Activated naive CD4-positive, alpha-beta T cell treated with anti-CD3 and anti-CD28 coated beads, Interleukin-2, amount 50 U/mL, for 24 hours (primary cell): ENCODE results near the gene YLPM1.
A peak's percentile ranks its signal among the peaks of the same experiment; 100 is the strongest.

Experiments
- H3K27ac Mint-ChIP-seq: one replicate; pipeline ENCODE4 v1.8.0; 2021; ENCODE audit warnings: mild to moderate bottlenecking, mixed read lengths
- H3K27me3 Mint-ChIP-seq: one replicate; pipeline ENCODE4 v1.8.0; 2021; ENCODE audit warnings: mixed read lengths
- H3K36me3 Mint-ChIP-seq: one replicate; pipeline ENCODE4 v1.8.0; 2021; ENCODE audit warnings: mixed read lengths
- H3K4me1 Mint-ChIP-seq: one replicate; pipeline ENCODE4 v1.8.0; 2021; ENCODE audit warnings: mixed read lengths
- H3K4me3 Mint-ChIP-seq: one replicate; pipeline ENCODE4 v1.8.0; 2021; ENCODE audit warnings: mild to moderate bottlenecking, mixed read lengths
- H3K9me3 Mint-ChIP-seq: one replicate; pipeline ENCODE4 v1.8.0; 2021; ENCODE audit warnings: mixed read lengths

The YLPM1 gene

GRCh38 chr14:74821267-74821915 lies 58.3 kb downstream of the YLPM1 start:
- peaks cover 17% of the 10 kb centered on the region for H3K4me1 Mint-ChIP-seq
- H3K4me3 Mint-ChIP-seq = no peak overlapping the region
- H3K9me3 Mint-ChIP-seq = no peaks in the 10 kb centered on the region
- peaks cover 27% of the 10 kb centered on the region for H3K36me3 Mint-ChIP-seq
- H3K27me3 Mint-ChIP-seq = no peaks in the 10 kb centered on the region
- H3K27ac Mint-ChIP-seq = no peak overlapping the region

- Mint-ChIP-seq H3K4me3 (no peak overlapping the region), H3K27ac (no peak overlapping the region), H3K4me1 (peaks cover 17% of the 10 kb centered on the region), H3K27me3 (no peaks in the 10 kb centered on the region), H3K36me3 (peaks cover 26% of the 10 kb centered on the region), H3K9me3 (no peaks in the 10 kb centered on the region)
Observed at GRCh38 chr14:74824997-74825396, 61.9 kb downstream of the YLPM1 start.

GRCh38 chr14:74826574-74826973 lies 63.5 kb downstream of the YLPM1 start:
- Mint-ChIP-seq H3K4me3 (no peak overlapping the region), H3K9me3 (no peaks in the 10 kb centered on the region)

GRCh38 chr14:74829251-74829650 lies 66.1 kb downstream of the YLPM1 start:
- Mint-ChIP-seq H3K4me3 (no peak overlapping the region), H3K9me3 (no peaks in the 10 kb centered on the region), H3K27me3 (no peaks in the 10 kb centered on the region), H3K27ac (no peak overlapping the region), H3K36me3 (peaks cover 21% of the 10 kb centered on the region), H3K4me1 (peaks cover 12% of the 10 kb centered on the region)

More at GRCh38 chr14:74826574-74826973, 63.5 kb downstream of the YLPM1 start:
- peaks cover 13% of the 10 kb centered on the region for H3K4me1 Mint-ChIP-seq
- no peak overlapping the region for H3K27ac Mint-ChIP-seq
- no peaks in the 10 kb centered on the region for H3K27me3 Mint-ChIP-seq
- peaks cover 21% of the 10 kb centered on the region for H3K36me3 Mint-ChIP-seq

- Mint-ChIP-seq H3K27ac (no peak overlapping the region), H3K36me3 (peaks cover 19% of the 10 kb centered on the region), H3K4me1 (peaks cover 39% of the 10 kb centered on the region), H3K27me3 (no peaks in the 10 kb centered on the region), H3K4me3 (no peak overlapping the region), H3K9me3 (no peaks in the 10 kb centered on the region)
Observed at GRCh38 chr14:74832849-74833248, 69.7 kb downstream of the YLPM1 start.

- peak overlapping the region; percentile 86 for H3K27ac Mint-ChIP-seq
- peak overlapping the region; percentile 6 for H3K4me3 Mint-ChIP-seq
Observed at GRCh38 chr14:74834692-74835392, 71.7 kb downstream of the YLPM1 start.

GRCh38 chr14:74835645-74836250 lies 72.6 kb downstream of the YLPM1 start:
- Mint-ChIP-seq H3K27ac (peak overlapping the region; percentile 82), H3K27me3 (no peaks in the 10 kb centered on the region), H3K4me1 (peaks cover 64% of the 10 kb centered on the region), H3K9me3 (no peaks in the 10 kb centered on the region), H3K36me3 (peaks cover 5% of the 10 kb centered on the region), H3K4me3 (peak overlapping the region; percentile 46)

More at GRCh38 chr14:74834692-74835392, 71.7 kb downstream of the YLPM1 start:
- no peaks in the 10 kb centered on the region for H3K27me3 Mint-ChIP-seq
- H3K9me3 Mint-ChIP-seq = no peaks in the 10 kb centered on the region
- H3K4me1 Mint-ChIP-seq = peaks cover 55% of the 10 kb centered on the region
- H3K36me3 Mint-ChIP-seq = peaks cover 10% of the 10 kb centered on the region

- Mint-ChIP-seq H3K4me1 (peaks cover 71% of the 10 kb centered on the region), H3K4me3 (peak overlapping the region; percentile 47), H3K27me3 (no peaks in the 10 kb centered on the region), H3K27ac (peak overlapping the region; percentile 91), H3K9me3 (no peaks in the 10 kb centered on the region), H3K36me3 (peaks cover 9% of the 10 kb centered on the region)
Observed at GRCh38 chr14:74836251-74836960, 73.3 kb downstream of the YLPM1 start.

GRCh38 chr14:74838166-74838565 lies 75.0 kb downstream of the YLPM1 start:
- H3K36me3 Mint-ChIP-seq = peaks cover 9% of the 10 kb centered on the region

GRCh38 chr14:74840603-74841030 lies 77.5 kb downstream of the YLPM1 start:
- Mint-ChIP-seq H3K4me1 (peaks cover 77% of the 10 kb centered on the region), H3K27me3 (no peaks in the 10 kb centered on the region), H3K36me3 (peaks cover 8% of the 10 kb centered on the region), H3K4me3 (peak overlapping the region; percentile 60), H3K9me3 (no peaks in the 10 kb centered on the region), H3K27ac (peak overlapping the region; percentile 94)

More at GRCh38 chr14:74838166-74838565, 75.0 kb downstream of the YLPM1 start:
- Mint-ChIP-seq H3K9me3 (no peaks in the 10 kb centered on the region), H3K27me3 (no peaks in the 10 kb centered on the region), H3K4me1 (peaks cover 85% of the 10 kb centered on the region), H3K4me3 (peak overlapping the region; percentile 82), H3K27ac (peak overlapping the region; percentile 92)

GRCh38 chr14:74841230-74842207 lies 78.4 kb downstream of the YLPM1 start:
- Mint-ChIP-seq H3K4me3 (peak overlapping the region; percentile 60), H3K9me3 (no peaks in the 10 kb centered on the region), H3K4me1 (peaks cover 74% of the 10 kb centered on the region), H3K36me3 (peaks cover 6% of the 10 kb centered on the region), H3K27ac (peak overlapping the region; percentile 94), H3K27me3 (no peaks in the 10 kb centered on the region)

- H3K9me3 Mint-ChIP-seq = no peaks in the 10 kb centered on the region
- H3K4me3 Mint-ChIP-seq = no peak overlapping the region
- H3K4me1 Mint-ChIP-seq = peaks cover 57% of the 10 kb centered on the region
- H3K36me3 Mint-ChIP-seq = peaks cover 8% of the 10 kb centered on the region
- peak overlapping the region; percentile 62 for H3K27ac Mint-ChIP-seq
- H3K27me3 Mint-ChIP-seq = no peaks in the 10 kb centered on the region
Observed at GRCh38 chr14:74843653-74844052, 80.5 kb downstream of the YLPM1 start.

GRCh38 chr14:74846168-74846567 lies 83.1 kb downstream of the YLPM1 start:
- Mint-ChIP-seq H3K4me3 (no peak overlapping the region), H3K4me1 (peaks cover 45% of the 10 kb centered on the region), H3K27me3 (no peaks in the 10 kb centered on the region), H3K9me3 (no peaks in the 10 kb centered on the region), H3K36me3 (peaks cover 5% of the 10 kb centered on the region), H3K27ac (no peak overlapping the region)

- Mint-ChIP-seq H3K36me3 (peaks cover 3% of the 10 kb centered on the region), H3K9me3 (no peaks in the 10 kb centered on the region), H3K4me1 (peaks cover 36% of the 10 kb centered on the region), H3K27ac (peak overlapping the region; percentile 11), H3K27me3 (no peaks in the 10 kb centered on the region), H3K4me3 (no peak overlapping the region)
Observed at GRCh38 chr14:74846968-74847665, 84.0 kb downstream of the YLPM1 start.
